ENCODE results near the gene DPCD.
A peak's percentile ranks its signal among the peaks of the same experiment; 100 is the strongest.

Gene DPCD

DNA sequence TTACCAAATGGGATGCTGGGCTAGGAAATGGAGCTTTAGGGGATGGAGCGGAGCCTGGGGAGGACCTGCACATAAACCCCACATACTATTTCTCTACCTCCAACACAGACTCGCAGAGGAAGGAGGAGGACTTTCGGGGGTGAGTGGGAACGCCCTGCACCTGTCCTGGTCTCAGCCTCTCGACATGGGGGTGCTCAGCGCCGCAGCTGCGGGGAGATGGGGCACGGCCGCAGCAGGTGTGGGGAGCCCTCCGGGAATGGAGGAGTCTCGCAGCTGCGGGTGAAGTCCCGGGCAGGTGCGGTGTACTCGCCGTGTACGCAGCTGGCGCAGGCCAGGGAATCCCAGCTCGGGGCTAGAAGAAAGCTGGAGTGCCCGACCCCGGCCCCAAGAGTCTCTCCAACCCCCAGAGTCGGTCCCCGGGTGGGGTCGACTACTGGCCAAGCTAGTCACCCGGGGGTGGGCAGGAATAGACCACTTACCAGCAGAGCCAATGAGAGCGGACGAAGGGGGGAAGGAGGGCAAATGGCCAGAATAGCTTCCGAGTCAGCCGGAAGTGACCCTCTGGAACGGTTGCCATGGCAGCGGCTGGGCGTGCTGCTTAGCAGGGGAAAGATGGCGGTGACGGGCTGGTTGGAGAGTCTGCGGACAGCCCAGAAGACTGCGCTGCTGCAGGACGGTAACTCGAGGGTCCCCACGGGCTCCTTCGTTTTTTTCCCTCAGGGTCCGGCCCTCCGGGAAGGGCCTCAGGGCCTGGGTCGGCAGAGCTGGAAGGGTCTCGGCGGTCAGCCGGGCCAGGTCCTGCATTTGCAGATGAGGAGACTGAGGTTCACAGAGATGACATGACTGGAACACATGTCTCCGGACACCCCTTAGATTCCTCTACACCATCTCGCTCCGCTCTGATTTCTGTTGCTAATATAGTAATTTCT, at the start of gene DPCD, which contains the start of gene POLL:
Gene DPCD (plus strand): TSS at position 597 of the 929 bp plus-strand sequence. CDS start 16 bp downstream, at position 613.
Gene POLL (minus strand): TSS at position 533 of the 929 bp plus-strand sequence. CDS start 897 bp downstream, outside the sequence.
- peak; percentile 94 to 99 (median 98) for DNase-seq

GRCh38 chr10:101538446-101538845, 49.7 kb upstream of the DPCD start:
- intact Hi-C loops (cut with DNase I): no loop called here
- no peak for DNase-seq

More for the DNA sequence above, at the start of gene DPCD, which contains the start of gene POLL:
- intact Hi-C loops (cut with DNase I): no loop called here

DNA sequence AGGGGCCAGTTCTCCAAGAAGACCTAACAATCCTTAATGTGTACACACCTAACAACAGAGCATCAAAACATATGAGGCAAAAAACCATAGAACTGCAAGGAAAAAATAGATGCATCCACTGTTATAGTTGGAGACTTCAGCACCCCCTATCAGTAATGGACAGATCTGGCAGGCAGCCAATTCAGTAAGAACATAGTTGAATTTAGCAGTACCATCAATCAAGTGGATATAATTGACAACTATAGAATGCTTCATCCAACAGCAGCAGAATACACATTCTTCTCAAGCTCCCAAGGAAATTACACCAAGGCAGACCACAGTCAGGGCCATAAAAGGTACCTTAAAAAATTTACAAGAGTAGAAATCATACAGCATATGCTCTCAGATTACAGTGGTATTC, 42.2 kb upstream of the DPCD start:
- no peak for DNase-seq
- intact Hi-C loops (cut with DNase I): no loop called here

DNA sequence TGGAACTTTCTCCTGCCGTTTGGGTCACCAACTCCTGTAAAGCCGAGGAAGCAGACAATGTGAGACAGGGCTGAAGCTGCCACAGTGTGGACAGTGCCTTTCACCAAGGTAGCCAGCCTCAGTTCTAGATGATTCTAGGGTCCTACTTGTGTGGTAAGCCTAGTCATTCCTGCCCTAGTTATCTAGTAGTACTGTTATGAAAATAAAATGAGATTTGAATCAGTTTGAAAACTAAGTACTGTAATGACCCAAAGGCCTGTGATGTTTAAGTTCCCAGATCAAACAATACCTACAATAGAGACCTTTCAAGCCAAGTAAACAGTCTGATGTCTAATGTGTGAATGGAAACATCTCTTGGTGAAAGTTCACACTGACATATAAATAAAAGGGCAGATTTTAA, 37.2 kb upstream of the DPCD start:
- DNase-seq: no peak
- intact Hi-C loops (cut with DNase I): no loop called here

- DNase-seq: no peak
- intact Hi-C loops (cut with DNase I): no loop called here
Measured at GRCh38 chr10:101552442-101552841, 35.7 kb upstream of the DPCD start.

DNA sequence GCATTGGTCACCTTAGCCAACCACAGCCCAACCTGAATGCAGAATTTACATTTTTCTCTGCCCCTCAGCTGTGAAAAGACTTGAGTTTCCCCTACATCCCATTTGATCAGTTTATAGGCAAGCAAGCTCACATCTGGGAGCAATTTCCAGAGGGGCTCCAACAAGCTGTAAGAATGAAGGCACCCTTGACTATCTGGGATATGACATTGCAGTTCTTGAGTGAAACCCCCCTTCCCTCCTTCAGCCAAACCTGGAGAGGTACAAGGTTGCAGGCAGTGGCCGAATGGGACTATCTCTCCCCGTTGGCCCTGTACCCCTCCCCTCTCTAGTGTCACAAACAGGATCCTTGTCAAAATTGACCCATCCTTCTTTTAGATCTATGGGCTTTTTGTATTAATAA, 30.6 kb upstream of the DPCD start:
- peak in 1 of 42 donors; percentile 19 for DNase-seq
- intact Hi-C loops (cut with DNase I): no loop called here

GRCh38 chr10:101558204-101558603, 29.9 kb upstream of the DPCD start:
- intact Hi-C loops (cut with DNase I): no loop called here

DNA sequence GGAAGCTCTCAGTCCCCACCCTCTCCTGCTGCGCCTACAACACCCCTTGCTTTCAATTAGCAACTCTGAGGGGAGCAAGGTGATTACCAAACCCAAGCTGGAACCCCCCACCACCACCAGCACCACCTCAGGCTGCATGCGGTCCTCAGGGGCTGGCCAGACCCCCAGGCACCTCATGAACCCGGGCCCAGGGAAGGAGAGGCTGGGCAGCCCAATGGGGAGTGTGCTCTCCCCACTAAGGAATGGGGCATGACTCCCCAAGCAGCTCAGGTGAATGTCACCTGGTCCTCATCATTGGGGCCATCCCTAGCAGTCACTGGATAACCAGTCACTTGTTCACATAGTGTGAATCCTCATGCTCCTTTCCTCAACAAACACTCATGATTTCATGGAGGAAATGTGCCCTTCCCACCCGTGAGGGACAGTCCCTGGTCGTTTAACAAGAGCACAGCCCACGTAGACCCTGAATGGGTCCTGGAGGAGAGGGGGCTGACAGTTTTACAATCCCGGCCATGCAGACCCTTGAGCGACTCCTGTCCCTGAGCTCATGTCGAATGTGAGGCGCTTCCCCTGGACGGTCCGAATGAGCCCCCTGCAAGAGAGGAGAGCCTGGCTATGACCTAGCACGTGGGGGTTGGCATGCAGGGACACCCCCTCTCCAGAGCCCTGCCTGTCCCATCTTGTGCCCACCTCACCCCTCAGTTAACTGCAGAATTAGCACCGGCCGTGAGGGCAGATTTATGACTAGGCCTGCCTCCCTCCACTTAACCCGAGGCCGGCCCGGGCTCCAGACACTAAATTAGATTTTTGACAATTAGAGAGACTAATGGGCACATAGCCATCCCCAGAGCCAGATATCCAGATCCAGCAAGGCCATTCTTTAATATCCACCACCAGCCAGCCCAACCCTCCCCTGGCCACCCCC, 29.2 kb upstream of the DPCD start:
- intact Hi-C loops (cut with DNase I): no loop called here
- peak in 3 of 42 donors; percentile 30 to 39 (median 36) for DNase-seq

More at GRCh38 chr10:101558204-101558603, 29.9 kb upstream of the DPCD start:
- peak in 3 of 42 donors; percentile 25 to 34 (median 31) for DNase-seq

DNA sequence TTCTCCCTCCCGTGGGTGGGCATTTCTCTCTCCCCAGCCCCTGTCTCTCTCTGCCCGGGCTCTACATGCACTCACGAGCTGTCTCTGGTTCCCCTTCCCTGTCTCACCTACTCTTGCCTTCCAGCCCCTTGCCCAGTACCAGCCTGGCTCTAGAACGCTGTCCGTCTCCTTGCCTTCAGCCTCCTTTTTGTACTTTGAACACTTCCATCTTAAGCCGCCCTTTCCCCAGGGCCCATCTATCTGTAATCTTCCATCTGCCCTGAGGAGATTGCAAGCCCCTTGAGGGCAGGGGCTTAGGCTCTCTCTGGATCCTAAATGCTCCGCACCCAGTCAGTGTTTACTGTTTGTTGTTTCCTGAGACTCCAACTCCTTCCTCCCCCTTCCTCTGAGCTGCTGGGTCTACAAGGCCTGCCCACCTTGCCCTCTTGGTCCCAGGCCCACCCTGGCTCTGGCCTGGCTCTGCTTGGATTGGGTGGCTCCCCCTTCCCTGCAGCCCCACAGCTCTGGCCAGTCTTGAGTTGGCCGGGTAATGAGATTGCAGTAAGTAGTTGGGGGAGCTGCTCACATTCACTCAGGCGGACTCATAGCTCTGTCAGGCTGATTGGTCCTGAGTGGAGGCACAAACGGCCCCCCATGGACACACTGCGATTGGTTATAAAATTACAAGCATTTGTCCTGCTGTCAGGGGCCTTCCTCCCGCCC, 28.4 kb upstream of the DPCD start:
- peak in 3 of 42 donors; percentile 32 to 38 (median 34) for DNase-seq
- intact Hi-C loops (cut with DNase I): no loop called here

DNA sequence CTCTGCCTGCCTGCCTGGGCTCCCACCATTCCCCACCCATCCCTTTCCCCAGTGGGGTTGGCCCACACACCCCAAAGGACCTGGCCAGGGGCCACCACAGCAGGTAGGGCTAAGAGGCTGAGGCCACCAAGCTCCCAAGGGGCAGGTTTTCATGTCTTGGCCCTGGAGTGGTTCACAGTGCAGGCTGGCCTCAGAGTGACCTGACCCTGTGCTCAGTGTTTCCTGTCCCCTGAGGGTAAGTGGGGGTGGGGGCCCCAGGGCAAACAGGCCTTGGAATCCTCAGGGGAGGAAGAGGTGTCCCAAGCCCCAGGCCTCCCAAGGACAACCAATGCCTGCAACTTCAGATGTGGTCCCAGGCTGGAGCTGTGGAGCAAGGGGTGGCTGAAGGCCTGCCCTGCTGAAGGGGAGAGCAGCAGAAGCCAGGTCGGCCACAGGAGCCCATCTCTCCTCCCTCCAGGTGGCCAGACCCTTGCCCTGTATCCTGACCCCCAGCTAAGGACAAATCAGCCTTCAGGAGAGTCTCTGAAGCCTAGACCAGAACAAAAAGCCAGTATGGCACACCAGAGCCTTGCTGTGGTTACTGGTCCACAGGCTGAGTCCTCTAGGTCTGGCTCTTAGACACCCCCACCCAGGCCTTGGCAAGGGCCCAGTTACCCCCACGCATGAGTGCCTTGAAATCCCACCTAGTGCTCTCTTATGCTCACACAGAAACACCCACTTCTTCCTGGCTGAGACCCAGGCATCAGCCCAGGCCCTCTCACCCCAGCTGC, 27.6 kb upstream of the DPCD start:
- intact Hi-C loops (cut with DNase I): no loop called here
- DNase-seq: peak in 4 of 42 donors; percentile 29 to 38 (median 34)

- intact Hi-C loops (cut with DNase I): no loop called here
- peak in 4 of 42 donors; percentile 18 to 38 (median 25) for DNase-seq
Measured at GRCh38 chr10:101561068-101561915, 26.8 kb upstream of the DPCD start.

DNA sequence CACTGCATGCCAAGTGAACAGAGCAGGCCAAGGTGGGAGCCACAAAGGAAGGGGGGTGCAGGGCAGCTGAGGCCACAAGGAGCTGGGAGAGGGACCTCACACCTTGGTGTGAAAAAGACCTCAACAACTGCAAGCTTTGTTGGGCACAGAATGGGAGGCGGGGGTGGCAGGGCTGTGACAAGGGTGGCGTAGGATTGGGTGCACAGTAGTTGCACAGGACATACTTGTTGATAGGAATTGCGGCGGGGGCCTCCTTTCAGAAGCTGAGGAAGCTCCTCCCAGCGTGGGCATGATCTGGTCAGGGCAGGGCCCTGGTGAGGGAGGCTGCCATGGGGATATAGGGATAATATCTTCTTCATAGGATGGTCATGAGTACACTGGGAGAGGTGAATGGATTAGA, 25.9 kb upstream of the DPCD start:
- peak in 5 of 42 donors; percentile 19 to 35 (median 28) for DNase-seq
- intact Hi-C loops (cut with DNase I): no loop called here

DNA sequence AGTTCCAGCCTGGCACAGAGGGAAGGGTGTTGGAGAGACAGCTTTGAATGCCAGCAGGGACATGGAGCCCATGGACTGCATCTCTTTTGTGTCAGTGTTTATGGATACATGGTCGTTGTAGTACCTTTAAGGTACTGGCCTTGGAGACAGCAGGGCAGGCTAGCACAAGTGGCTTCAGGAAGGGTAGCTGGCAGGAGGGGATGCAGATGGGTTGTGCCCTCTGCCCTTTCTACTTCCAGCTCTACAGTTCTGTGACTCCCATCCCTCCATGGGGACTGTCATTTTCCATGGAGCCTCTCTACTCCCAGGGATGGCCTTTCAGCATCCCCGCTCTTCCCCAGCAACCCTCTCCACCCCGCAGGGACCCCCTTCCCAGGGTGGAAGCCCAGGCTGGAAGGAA, 25.1 kb upstream of the DPCD start:
- intact Hi-C loops (cut with DNase I): no loop called here
- DNase-seq: peak in 8 of 42 donors; percentile 2 to 22 (median 12)

DNA sequence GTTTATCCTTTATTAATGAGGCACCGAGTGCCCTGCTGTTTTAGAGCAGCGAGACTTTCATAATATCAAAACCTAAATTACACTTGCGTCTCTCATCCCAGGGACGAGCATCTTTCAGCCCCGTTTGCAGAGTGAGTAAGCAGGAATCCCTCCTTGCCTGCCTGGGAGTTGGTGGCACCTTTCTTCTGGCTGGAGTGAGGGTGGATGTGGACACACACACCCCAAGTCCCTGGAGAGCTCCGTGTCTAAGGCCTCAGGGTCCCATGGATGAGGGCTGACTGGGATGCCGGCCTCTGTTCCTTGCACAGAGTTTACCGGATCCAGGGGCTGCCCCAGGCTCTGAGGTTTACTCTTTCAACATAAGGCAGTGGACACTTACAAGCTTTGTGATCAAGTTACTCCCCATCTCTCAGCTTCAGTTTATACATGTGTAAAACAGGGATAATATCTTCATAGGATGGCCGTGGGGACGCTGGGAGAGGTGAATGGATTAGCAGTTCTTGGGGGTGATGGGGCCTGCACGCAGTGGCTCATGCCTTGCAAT, 24.6 kb upstream of the DPCD start:
- DNase-seq: peak in 9 of 42 donors; percentile 3 to 33 (median 15)
- intact Hi-C loops (cut with DNase I): no loop called here

DNA sequence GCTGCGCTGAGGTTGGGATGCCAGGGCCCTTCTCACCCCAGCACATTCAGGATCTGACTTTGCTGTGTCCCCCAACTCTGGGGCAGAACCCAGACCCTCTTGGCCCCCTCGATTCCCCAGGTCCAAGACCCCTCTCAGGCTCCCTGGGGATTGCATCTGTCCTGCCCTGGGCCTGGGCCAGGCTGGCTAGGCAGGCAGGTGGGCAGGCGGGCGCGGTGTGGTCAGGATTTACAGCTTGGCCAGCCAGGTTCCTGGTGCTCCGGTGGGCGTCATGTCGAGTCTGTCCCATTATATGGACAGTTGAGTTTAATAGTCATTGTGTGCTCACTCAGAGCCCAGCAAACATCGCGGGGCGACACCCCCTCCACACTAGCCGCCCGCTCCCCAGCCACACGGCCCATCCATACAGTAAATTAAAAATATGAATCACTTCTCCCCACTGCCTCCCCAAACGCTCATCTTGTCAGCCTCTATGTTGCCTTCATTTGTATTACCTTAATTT, 23.6 kb upstream of the DPCD start:
- intact Hi-C loops (cut with DNase I): no loop called here
- DNase-seq: peak in 11 of 42 donors; percentile 2 to 29 (median 11)

- peak in 6 of 42 donors; percentile 0 to 18 (median 2) for DNase-seq
- intact Hi-C loops (cut with DNase I): loop anchor here (5.0 kb wide), 2 partner anchors 273 to 353 kb away; no protein-coding TSS in a partner anchor
Measured at GRCh38 chr10:101565370-101565900, 22.7 kb upstream of the DPCD start.
